Measurements from ENCODE around the gene MLYCD.

The MLYCD gene

GRCh38 chr16:83967091-83967490, 68.2 kb downstream of the MLYCD start:
- no peak for DNase-seq (ENCODE audit: low read depth)
- TF ChIP-seq, protein P1, sequence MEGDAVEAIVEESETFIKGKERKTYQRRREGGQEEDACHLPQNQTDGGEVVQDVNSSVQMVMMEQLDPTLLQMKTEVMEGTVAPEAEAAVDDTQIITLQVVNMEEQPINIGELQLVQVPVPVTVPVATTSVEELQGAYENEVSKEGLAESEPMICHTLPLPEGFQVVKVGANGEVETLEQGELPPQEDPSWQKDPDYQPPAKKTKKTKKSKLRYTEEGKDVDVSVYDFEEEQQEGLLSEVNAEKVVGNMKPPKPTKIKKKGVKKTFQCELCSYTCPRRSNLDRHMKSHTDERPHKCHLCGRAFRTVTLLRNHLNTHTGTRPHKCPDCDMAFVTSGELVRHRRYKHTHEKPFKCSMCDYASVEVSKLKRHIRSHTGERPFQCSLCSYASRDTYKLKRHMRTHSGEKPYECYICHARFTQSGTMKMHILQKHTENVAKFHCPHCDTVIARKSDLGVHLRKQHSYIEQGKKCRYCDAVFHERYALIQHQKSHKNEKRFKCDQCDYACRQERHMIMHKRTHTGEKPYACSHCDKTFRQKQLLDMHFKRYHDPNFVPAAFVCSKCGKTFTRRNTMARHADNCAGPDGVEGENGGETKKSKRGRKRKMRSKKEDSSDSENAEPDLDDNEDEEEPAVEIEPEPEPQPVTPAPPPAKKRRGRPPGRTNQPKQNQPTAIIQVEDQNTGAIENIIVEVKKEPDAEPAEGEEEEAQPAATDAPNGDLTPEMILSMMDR (IDR thresholded peaks at IDR 0.05; ENCODE audit: low read length, missing control alignments), result no peak
- no peak overlapping the region for H3K4me3 ChIP-seq (replicated peaks; ENCODE audit: low read depth, low read length)

- peak; percentile 23 for DNase-seq (ENCODE audit: low read depth)
- peak within 1 kb of the TSS; percentile 30 for H3K4me3 ChIP-seq (replicated peaks; ENCODE audit: low read depth, low read length)
- TF ChIP-seq, protein P1 (IDR thresholded peaks at IDR 0.05; ENCODE audit: low read length, missing control alignments), result peak; percentile 25
Measured at GRCh38 chr16:83967838-83968305, 69.0 kb downstream of the MLYCD start, which contains the start of gene NECAB2. Gene NECAB2, plus strand, starts transcription at chr16:83968244. Its CDS starts 405 bp downstream, at chr16:83968649.

- peak overlapping the region; percentile 30 for H3K4me3 ChIP-seq (replicated peaks; ENCODE audit: low read depth, low read length)
- TF ChIP-seq, protein P1 (IDR thresholded peaks at IDR 0.05; ENCODE audit: low read length, missing control alignments), result no peak
- DNase-seq (ENCODE audit: low read depth), result no peak
Measured at GRCh38 chr16:83968306-83968851, 69.5 kb downstream of the MLYCD start.

DNA sequence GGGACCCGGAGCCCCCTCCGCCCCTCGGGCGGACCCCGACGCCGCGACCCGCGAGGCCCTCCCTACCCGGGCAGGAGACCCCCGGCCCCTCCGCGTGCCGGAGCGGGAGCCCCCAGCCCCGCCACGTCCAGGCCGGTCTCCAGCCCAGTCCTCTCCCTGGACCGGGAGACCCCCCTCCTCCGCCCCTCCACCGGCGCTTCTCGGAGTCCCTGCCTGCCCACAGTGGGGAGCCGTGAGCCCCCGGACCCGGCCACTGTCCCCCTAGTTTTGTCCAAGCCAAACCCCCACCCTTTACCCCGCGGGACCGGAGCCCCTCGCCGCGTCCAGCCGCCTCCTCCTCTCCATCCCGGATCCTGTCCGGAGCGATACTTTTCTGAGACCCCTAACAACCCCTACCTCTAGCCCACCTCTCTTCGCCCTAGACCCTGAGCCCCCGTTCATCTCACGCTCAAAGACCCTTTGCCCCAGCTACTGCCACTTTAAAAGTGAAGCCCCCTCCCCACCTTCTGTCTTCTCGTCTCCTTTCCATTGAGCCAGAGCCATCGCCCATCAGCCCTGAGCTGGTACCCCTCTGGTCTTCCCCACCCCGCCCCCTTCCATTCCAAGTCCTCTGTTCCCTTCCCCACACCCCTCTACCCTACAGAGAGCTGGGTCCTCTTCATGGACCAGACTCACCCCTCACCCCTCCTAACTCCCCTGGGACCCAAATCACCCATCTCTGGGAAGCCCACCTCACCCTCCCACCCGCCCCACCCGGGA, 70.2 kb downstream of the MLYCD start:
- DNase-seq (ENCODE audit: low read depth), result no peak
- H3K4me3 ChIP-seq (replicated peaks; ENCODE audit: low read depth, low read length), result no peak overlapping the region
- TF ChIP-seq, protein P1 (IDR thresholded peaks at IDR 0.05; ENCODE audit: low read length, missing control alignments), result no peak

GRCh38 chr16:83969771-83970429, 71.0 kb downstream of the MLYCD start:
- TF ChIP-seq, protein P1 (IDR thresholded peaks at IDR 0.05; ENCODE audit: low read length, missing control alignments), result no peak
- no peak overlapping the region for H3K4me3 ChIP-seq (replicated peaks; ENCODE audit: low read depth, low read length)
- DNase-seq (ENCODE audit: low read depth), result no peak

DNA sequence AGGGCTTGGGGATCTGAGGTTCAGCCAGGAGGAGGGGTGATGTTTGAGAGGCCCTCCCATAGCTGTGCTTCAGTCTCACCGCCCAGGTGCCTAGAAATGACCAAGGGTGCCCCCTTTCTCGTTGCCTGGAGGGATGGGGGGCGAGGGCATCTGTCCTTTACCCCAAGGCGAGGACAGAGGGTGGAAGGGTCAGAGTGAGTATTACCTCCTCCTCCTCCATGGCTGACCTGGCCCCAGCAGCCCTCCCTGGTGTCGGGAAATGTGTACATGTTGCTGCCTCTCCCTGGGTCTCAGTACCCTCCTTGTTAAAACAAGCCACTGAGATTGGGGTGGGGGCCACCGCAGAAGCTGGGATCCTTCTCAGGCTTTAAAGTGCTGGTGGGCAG, 71.5 kb downstream of the MLYCD start:
- no peak overlapping the region for H3K4me3 ChIP-seq (replicated peaks; ENCODE audit: low read depth, low read length)
- no peak for DNase-seq (ENCODE audit: low read depth)
- TF ChIP-seq, protein P1 (IDR thresholded peaks at IDR 0.05; ENCODE audit: low read length, missing control alignments), result no peak
